Measurements from ENCODE around the gene AHI1.

- TF ChIP-seq CTCF (conservative IDR thresholded peaks at IDR 0.05 in 1 of 2, IDR thresholded peaks at IDR 0.05 in 1 of 2; ENCODE audit: low read depth in 1 of 2, low read length in 2 of 2) (no peak), EZH2 (IDR thresholded peaks at IDR 0.05; ENCODE audit: low read length, missing control alignments) (no peak)
Observed at GRCh38 chr6:135534773-135535380, 37.3 kb upstream of the AHI1 start.
